Osteoblast (primary cell): ENCODE results near the gene RTKN2. TPM values are rescaled to one million over a fixed set of nuclear protein-coding genes. Genes with fewer than 3 reads are reported as not detected.

Experiments
- DNase-seq: peaks from one replicate; pipeline ENCODE4 v3.0.0; 2011; ENCODE audit warnings: low spot score, mixed read lengths; ENCODE audit not compliant: insufficient read length; ENCODE audit errors: missing footprints
- H2AFZ ChIP-seq: 2 replicates; pipeline ENCODE4 v1.6.0; 2011; ENCODE audit warnings: mild to moderate bottlenecking, low read length
- H3K27ac ChIP-seq: 2 replicates; pipeline ENCODE4 v1.5.1; 2011; ENCODE audit warnings: mild to moderate bottlenecking, low read depth, low read length, moderate library complexity
- H3K27me3 ChIP-seq: 2 replicates; pipeline ENCODE4 v1.6.0; 2012; ENCODE audit warnings: mild to moderate bottlenecking, control low read depth, inconsistent platforms, low read length, moderate library complexity; ENCODE audit not compliant: insufficient read depth
- H3K36me3 ChIP-seq: 2 replicates; pipeline ENCODE4 v1.5.1; 2011; ENCODE audit warnings: mild to moderate bottlenecking, low read length, control low read depth, moderate library complexity; ENCODE audit not compliant: insufficient read depth
- H3K4me1 ChIP-seq: 2 replicates; pipeline ENCODE4 v1.5.1; 2011; ENCODE audit warnings: mild to moderate bottlenecking, low read length, control low read depth, moderate library complexity; ENCODE audit not compliant: insufficient read depth
- H3K4me2 ChIP-seq: 2 replicates; pipeline ENCODE4 v1.6.0; 2011; ENCODE audit warnings: mild to moderate bottlenecking, low read length; ENCODE audit not compliant: insufficient read depth
- H3K4me3 ChIP-seq: fragments of 200-600 bp; sonication (generic); 3 replicates; pipeline ENCODE4 v1.5.1; 2012; ENCODE audit warnings: mild to moderate bottlenecking, low read length, inconsistent platforms; ENCODE audit not compliant: insufficient read depth
- H3K79me2 ChIP-seq: 2 replicates; pipeline ENCODE4 v1.6.0; 2012; ENCODE audit warnings: mild to moderate bottlenecking, low read length, control low read depth, inconsistent platforms; ENCODE audit not compliant: insufficient read depth
- H3K9me3 ChIP-seq: 2 replicates; pipeline ENCODE4 v1.5.1; 2011; ENCODE audit warnings: low read depth, low read length, control low read depth
- H4K20me1 ChIP-seq: 2 replicates; pipeline ENCODE4 v1.6.0; 2012; ENCODE audit warnings: mild to moderate bottlenecking, low read length, control low read depth; ENCODE audit not compliant: insufficient read depth
- CTCF ChIP-seq: IDR thresholded peaks from 2 replicates; pipeline ENCODE4 v1.5.1; 2011; ENCODE audit warnings: mild to moderate bottlenecking, low read depth, low read length, moderate library complexity; ENCODE audit errors: extremely low read depth
- total RNA-seq: library from RNA; depleted of rRNA; stranded (reverse); fragments of >200 nt; gene quantifications from 2 replicates; pipeline ENCODE4 v1.2.3, GENCODE V29; 2012

RTKN2 gene
- total RNA-seq, 1 donor: 8.0 TPM

DNA sequence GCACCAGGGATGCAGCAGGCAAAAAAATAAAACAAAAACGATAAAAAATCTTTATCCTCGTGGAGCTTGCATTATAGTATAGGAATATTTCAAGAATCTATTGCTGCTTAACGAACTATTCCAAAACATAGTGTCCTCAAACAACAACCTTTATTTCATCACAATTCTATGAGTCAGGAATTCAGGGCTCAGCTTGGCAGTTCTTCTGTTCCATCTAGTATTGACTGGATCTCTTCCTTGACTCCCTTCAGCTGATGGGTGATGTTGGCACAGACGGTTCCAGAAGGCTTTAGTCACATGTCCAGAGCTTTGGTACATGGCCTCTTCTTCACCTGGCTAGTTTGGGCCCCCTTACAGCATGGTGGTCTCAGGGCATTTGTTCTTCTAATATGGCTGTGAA, 88.0 kb downstream of the RTKN2 start:
- DNase-seq: no peak

DNA sequence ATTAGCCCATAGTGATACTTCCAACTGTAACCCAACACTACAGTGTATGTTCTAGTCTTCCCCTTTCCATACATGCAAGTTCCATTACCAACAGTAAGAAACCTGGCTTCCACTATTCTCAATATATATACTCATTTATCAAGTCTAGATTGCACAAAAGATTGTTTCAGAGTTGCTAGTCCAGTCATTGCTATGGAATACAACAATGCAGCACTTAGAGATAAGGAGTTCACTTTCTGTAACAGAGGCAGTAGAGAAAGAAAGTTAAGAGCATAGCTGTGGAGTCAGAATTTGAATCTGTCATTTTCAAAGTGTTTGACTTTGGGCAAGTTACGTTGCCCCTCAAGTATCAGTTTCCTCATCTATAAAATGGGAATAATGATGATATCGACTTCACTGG, 90.1 kb downstream of the RTKN2 start:
- no peaks in the 10 kb centered on the region for H3K27me3 ChIP-seq
- TF ChIP-seq CTCF: no peak
- no peak overlapping the region for H3K4me3 ChIP-seq
- H3K4me1 ChIP-seq: no peaks in the 10 kb centered on the region
- H4K20me1 ChIP-seq: no peaks in the 10 kb centered on the region
- H2AFZ ChIP-seq: no peak overlapping the region
- no peak overlapping the region for H3K4me2 ChIP-seq
- no peak for DNase-seq
- H3K9me3 ChIP-seq: no peaks in the 10 kb centered on the region
- H3K36me3 ChIP-seq: no peaks in the 10 kb centered on the region
- no peak overlapping the region for H3K27ac ChIP-seq
- H3K79me2 ChIP-seq: no peaks in the 10 kb centered on the region

More for the DNA sequence above, 88.0 kb downstream of the RTKN2 start:
- no peaks in the 10 kb centered on the region for H3K79me2 ChIP-seq
- H3K9me3 ChIP-seq: no peaks in the 10 kb centered on the region
- no peaks in the 10 kb centered on the region for H3K27me3 ChIP-seq
- H3K36me3 ChIP-seq: no peaks in the 10 kb centered on the region
- no peak overlapping the region for H3K4me3 ChIP-seq
- no peaks in the 10 kb centered on the region for H3K4me1 ChIP-seq
- no peak overlapping the region for H3K27ac ChIP-seq
- H2AFZ ChIP-seq: no peak overlapping the region
- no peak overlapping the region for H3K4me2 ChIP-seq
- H4K20me1 ChIP-seq: no peaks in the 10 kb centered on the region
- no peak for TF ChIP-seq CTCF

GRCh38 chr10:62177111-62177510, 91.5 kb downstream of the RTKN2 start:
- Histone ChIP-seq H3K4me2 (no peak overlapping the region), H3K4me1 (no peaks in the 10 kb centered on the region), H3K9me3 (no peaks in the 10 kb centered on the region), H3K27ac (no peak overlapping the region), H3K79me2 (no peaks in the 10 kb centered on the region), H3K4me3 (no peak overlapping the region), H4K20me1 (no peaks in the 10 kb centered on the region), H3K36me3 (no peaks in the 10 kb centered on the region), H3K27me3 (no peaks in the 10 kb centered on the region), H2AFZ (no peak overlapping the region)
- TF ChIP-seq CTCF: no peak
- DNase-seq: no peak

- DNase-seq: no peak
- Histone ChIP-seq H4K20me1 (no peaks in the 10 kb centered on the region), H3K9me3 (no peaks in the 10 kb centered on the region), H3K36me3 (no peaks in the 10 kb centered on the region), H2AFZ (no peak overlapping the region), H3K79me2 (no peaks in the 10 kb centered on the region), H3K4me3 (no peak overlapping the region), H3K4me2 (no peak overlapping the region), H3K27ac (no peak overlapping the region), H3K27me3 (no peaks in the 10 kb centered on the region), H3K4me1 (no peaks in the 10 kb centered on the region)
- no peak for TF ChIP-seq CTCF
Measured at GRCh38 chr10:62175251-62175650, 93.4 kb downstream of the RTKN2 start.
